Fibroblast of mammary gland (primary cell): ENCODE measurements around the gene PLA2G12A.
A peak's percentile ranks its signal among the peaks of the same experiment; 100 is the strongest.

Experiments
- DNase-seq: peaks from one replicate; pipeline ENCODE4 v3.0.0-alpha.2; 2010; ENCODE audit warnings: low read depth
- H3K4me3 ChIP-seq: 2 replicates; pipeline ENCODE4 v1.5.1; 2011; ENCODE audit warnings: low read depth, mild to moderate bottlenecking, low read length, moderate library complexity; ENCODE audit not compliant: control insufficient read depth
- CTCF ChIP-seq: conservative IDR thresholded peaks from 2 replicates; pipeline ENCODE4 v1.5.1; 2011; ENCODE audit warnings: low read depth, low read length, inconsistent platforms; ENCODE audit not compliant: control insufficient read depth, insufficient read depth

Gene PLA2G12A

DNA sequence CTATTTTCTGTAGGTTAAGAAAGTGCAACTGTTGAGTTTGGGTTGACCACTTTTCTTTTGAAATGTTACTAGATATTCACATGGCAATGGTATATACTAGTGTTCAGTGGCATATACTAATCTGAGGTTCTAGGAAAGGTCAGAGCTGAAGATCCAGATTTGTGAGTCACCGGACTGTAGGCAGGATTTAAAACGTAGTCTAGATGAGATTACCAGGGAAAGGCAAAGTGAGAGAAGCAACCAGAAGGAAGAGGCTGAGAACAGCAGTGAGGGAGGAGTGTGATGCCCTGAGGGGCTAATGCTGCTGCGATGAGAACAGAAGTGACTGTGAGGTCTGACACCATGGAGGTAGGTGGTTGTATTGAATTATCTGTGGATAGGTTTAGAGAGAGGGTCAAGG, 9.7 kb upstream of the PLA2G12A start:
- H3K4me3 ChIP-seq, result no peak overlapping the region
- no peak for TF ChIP-seq CTCF
- DNase-seq, result no peak

GRCh38 chr4:109738104-109738872, 8.4 kb upstream of the PLA2G12A start:
- DNase-seq, result no peak

GRCh38 chr4:109735566-109736365, 5.9 kb upstream of the PLA2G12A start:
- TF ChIP-seq CTCF, result no peak
- no peak for DNase-seq

More at GRCh38 chr4:109738104-109738872, 8.4 kb upstream of the PLA2G12A start:
- H3K4me3 ChIP-seq, result no peak overlapping the region
- no peak for TF ChIP-seq CTCF

DNA sequence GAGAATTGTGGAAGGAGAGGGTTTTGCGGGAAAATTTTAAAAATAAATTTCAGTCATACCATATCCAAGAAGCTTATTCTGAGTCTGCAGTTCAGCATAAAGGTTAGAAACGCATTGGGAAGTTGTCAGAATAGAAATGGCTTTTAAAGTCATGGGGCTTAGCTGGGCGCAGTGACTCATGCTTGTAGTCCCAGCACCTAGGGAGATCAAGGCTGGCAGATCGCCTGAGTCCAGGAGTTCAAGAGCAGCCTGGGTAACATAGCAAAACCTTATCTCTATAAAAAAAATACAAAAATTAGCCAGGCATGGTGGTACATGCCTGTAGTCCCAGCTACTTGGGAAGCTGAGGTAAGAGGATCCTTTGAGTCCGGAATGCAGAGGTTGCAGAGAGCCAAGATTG, 3.9 kb upstream of the PLA2G12A start:
- no peak for DNase-seq
- H3K4me3 ChIP-seq, result no peak overlapping the region
- TF ChIP-seq CTCF, result no peak

More at GRCh38 chr4:109735566-109736365, 5.9 kb upstream of the PLA2G12A start:
- H3K4me3 ChIP-seq, result no peak overlapping the region

- TF ChIP-seq CTCF, result no peak
- H3K4me3 ChIP-seq, result peak overlapping the region; percentile 92
- DNase-seq, result peak; percentile 11
Observed at GRCh38 chr4:109730619-109731545, 1.0 kb upstream of the PLA2G12A start.

- DNase-seq, result no peak
- no peak for TF ChIP-seq CTCF
Observed at GRCh38 chr4:109729117-109729717, 653 bp downstream of the PLA2G12A start.

More at GRCh38 chr4:109729117-109729717, 653 bp downstream of the PLA2G12A start:
- peak overlapping the region; percentile 92 for H3K4me3 ChIP-seq
